HL-60 (cell line): ENCODE results near the gene SECISBP2L.
A peak's percentile ranks its signal among the peaks of the same experiment; 100 is the strongest.

Source experiments
- DNase-seq, 2 experiments: peaks; one replicate each; pipeline ENCODE4 v3.0.0-alpha.2; 2010 to 2020; ENCODE audit warnings: low read depth in 1 of 2, low spot score in 1 of 2
- H3K27ac ChIP-seq: fragments of 250-450 bp; sonication (Bioruptor Pico); replicated peaks from 2 replicates; pipeline ENCODE4 v1.5.1; 2020; ENCODE audit warnings: mild to moderate bottlenecking, moderate library complexity
- H3K27me3 ChIP-seq: fragments of 250-450 bp; sonication (Bioruptor Pico); 2 replicates; pipeline ENCODE4 v1.5.1; 2021; ENCODE audit warnings: mild to moderate bottlenecking, moderate library complexity; ENCODE audit not compliant: insufficient read depth, poor library complexity, severe bottlenecking
- H3K4me3 ChIP-seq: replicated peaks from 2 replicates; pipeline ENCODE4 v1.5.1; 2011; ENCODE audit warnings: mild to moderate bottlenecking, control low read depth, low read length; ENCODE audit not compliant: insufficient read depth
- GABPA ChIP-seq: IDR thresholded peaks from 2 replicates; pipeline ENCODE4 v1.6.1; 2012; ENCODE audit warnings: low read depth
- POLR2AphosphoS5 ChIP-seq: IDR thresholded peaks from 2 replicates; pipeline ENCODE4 v1.6.1; 2012; ENCODE audit warnings: low read depth
- SPI1 ChIP-seq: IDR thresholded peaks from 2 replicates; pipeline ENCODE4 v1.6.1; 2012; ENCODE audit warnings: low read depth, mild to moderate bottlenecking, borderline replicate concordance
- TF ChIP-seq, protein P1 (sequence below): IDR thresholded peaks from one replicate; pipeline ENCODE4 v1.5.1; 2011; ENCODE audit warnings: low read length, control low read depth, inconsistent platforms; ENCODE audit not compliant: insufficient read depth
- TF ChIP-seq, protein P2 (sequence below): IDR thresholded peaks from 2 replicates; pipeline ENCODE4 v1.6.1; 2012; ENCODE audit warnings: low read depth; ENCODE audit not compliant: insufficient replicate concordance

SECISBP2L gene

DNA sequence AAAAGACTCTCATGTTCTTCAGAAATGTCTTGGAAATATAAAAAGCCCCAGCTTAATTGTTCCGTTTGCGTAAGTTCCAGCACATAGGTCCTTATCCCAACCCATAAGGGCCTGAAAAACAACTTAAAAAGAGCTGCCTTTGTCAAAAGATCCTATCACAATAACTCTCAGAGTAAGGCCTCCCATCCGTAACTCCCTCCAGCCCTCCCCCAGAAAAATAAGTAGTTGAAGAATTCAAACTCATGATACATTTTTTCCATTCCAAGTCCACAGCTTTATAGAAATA is 38.0 kb upstream of the SECISBP2L start:
- no peaks in the 10 kb centered on the region for H3K27me3 ChIP-seq
- DNase-seq, result no peak
- H3K27ac ChIP-seq, result no peak overlapping the region
- no peak for TF ChIP-seq SPI1
- TF ChIP-seq, protein P1, sequence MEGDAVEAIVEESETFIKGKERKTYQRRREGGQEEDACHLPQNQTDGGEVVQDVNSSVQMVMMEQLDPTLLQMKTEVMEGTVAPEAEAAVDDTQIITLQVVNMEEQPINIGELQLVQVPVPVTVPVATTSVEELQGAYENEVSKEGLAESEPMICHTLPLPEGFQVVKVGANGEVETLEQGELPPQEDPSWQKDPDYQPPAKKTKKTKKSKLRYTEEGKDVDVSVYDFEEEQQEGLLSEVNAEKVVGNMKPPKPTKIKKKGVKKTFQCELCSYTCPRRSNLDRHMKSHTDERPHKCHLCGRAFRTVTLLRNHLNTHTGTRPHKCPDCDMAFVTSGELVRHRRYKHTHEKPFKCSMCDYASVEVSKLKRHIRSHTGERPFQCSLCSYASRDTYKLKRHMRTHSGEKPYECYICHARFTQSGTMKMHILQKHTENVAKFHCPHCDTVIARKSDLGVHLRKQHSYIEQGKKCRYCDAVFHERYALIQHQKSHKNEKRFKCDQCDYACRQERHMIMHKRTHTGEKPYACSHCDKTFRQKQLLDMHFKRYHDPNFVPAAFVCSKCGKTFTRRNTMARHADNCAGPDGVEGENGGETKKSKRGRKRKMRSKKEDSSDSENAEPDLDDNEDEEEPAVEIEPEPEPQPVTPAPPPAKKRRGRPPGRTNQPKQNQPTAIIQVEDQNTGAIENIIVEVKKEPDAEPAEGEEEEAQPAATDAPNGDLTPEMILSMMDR, result no peak
- TF ChIP-seq, protein P2, sequence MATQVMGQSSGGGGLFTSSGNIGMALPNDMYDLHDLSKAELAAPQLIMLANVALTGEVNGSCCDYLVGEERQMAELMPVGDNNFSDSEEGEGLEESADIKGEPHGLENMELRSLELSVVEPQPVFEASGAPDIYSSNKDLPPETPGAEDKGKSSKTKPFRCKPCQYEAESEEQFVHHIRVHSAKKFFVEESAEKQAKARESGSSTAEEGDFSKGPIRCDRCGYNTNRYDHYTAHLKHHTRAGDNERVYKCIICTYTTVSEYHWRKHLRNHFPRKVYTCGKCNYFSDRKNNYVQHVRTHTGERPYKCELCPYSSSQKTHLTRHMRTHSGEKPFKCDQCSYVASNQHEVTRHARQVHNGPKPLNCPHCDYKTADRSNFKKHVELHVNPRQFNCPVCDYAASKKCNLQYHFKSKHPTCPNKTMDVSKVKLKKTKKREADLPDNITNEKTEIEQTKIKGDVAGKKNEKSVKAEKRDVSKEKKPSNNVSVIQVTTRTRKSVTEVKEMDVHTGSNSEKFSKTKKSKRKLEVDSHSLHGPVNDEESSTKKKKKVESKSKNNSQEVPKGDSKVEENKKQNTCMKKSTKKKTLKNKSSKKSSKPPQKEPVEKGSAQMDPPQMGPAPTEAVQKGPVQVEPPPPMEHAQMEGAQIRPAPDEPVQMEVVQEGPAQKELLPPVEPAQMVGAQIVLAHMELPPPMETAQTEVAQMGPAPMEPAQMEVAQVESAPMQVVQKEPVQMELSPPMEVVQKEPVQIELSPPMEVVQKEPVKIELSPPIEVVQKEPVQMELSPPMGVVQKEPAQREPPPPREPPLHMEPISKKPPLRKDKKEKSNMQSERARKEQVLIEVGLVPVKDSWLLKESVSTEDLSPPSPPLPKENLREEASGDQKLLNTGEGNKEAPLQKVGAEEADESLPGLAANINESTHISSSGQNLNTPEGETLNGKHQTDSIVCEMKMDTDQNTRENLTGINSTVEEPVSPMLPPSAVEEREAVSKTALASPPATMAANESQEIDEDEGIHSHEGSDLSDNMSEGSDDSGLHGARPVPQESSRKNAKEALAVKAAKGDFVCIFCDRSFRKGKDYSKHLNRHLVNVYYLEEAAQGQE, result no peak
- no peak overlapping the region for H3K4me3 ChIP-seq

DNA sequence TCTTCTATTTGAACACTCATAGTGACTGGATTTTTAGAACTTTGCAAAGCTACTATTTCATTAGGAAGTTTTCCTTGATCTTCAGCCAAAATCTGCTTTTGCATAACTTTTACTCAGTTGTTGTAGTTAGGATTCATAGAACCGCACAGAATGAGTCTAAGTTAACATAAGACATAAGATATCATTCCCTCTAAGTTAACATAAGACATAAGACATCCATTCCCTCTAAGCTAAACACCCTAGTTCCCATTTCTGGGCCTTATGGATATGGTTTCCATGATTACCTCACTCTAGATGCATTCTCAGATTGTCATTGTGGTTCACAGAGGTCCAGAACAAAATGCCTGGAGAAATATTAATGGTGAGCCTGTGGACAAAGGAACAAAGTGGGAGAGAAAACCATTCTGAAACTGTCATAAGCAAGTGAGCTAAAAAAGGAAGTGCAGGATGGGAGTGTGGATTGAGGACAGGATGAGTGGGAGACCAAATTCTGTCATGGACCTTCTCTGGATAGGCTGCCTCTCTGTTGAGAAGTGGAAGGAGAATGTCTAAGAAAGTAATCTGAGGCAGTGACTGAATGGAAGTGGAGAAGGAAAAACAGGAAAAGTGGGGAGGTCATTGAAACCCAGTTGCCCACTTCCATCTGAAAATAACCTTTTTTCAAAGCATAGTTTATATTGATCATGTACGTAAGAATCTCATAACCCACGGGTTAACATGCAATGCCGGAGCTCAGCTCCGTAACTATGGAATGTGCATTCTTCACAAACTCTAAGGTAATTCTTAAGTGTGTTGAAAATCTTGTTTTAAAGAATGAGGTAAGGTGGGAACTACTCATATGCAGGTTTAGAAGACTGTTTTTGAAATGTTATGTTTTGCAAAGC is 37.4 kb upstream of the SECISBP2L start:
- TF ChIP-seq, protein P2, result no peak
- TF ChIP-seq SPI1, result peak; percentile 75
- no peak for DNase-seq
- Histone ChIP-seq H3K4me3 (no peak overlapping the region), H3K27me3 (no peaks in the 10 kb centered on the region), H3K27ac (no peak overlapping the region)

DNA sequence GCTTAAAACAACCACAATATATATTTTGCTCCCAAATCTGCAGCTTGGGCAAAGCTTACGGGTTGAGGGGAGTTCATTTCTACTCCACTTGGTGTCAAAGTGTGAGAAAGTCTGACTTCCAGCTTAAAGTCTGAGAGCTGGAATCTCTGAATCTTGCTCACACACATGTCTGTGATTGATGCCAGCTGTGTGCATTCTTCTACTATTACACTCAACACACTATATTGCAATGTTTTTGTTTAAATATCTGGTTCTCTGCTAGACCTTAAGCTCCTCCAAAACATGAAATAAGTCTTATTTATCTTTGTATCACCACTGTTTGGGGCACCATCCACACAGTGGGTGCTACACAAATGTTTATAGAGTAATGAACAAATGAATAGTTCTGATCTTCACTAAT is 36.7 kb upstream of the SECISBP2L start:
- no peak overlapping the region for H3K4me3 ChIP-seq
- DNase-seq, result no peak
- TF ChIP-seq, protein P1, result no peak
- TF ChIP-seq POLR2AphosphoS5, result no peak
- TF ChIP-seq SPI1, result no peak
- H3K27ac ChIP-seq, result no peak overlapping the region
- no peaks in the 10 kb centered on the region for H3K27me3 ChIP-seq

DNA sequence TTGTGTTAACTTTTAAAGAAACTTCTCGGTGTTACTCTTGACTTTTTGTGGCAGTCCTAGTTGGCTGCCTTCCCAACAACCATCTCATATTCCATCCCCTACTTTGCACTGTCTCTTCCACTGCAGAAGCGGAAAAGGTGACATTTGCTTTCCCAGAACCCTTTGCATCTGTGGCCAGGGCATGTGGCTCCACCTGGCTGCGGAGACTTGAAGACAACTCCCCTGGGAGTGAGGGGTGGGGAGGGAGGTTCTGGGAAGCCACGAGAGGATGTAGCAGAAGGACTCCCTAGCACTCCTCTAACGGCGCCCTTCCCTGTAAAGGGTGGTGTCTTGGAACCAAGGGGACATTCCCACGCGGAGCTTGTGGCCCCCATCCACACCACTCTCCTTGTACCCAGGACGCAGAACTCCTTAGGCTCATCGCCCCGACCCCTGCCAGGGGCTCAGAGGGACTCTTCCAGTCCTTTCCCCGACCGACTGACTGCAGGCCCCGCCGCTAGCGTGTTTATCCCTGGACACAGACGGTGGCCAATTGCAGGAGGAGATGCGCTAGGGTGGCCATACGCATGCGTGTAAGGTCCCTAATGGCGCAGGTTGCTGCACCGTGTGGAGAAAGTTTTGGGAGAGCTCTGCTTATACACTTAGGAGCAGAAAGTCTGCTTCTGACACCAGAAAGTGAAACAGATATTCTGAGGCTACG is 33.2 kb upstream of the SECISBP2L start:
- no peak overlapping the region for H3K4me3 ChIP-seq
- no peak overlapping the region for H3K27ac ChIP-seq
- H3K27me3 ChIP-seq, result no peaks in the 10 kb centered on the region
- TF ChIP-seq, protein P1, result no peak
- TF ChIP-seq, protein P2, result no peak
- TF ChIP-seq POLR2AphosphoS5, result no peak
- no peak for TF ChIP-seq SPI1
- TF ChIP-seq GABPA, result no peak
- no peak for DNase-seq
